GM21717 (cell line): Measurements from ENCODE around the gene PKNOX2.

ENCODE experiments used
- ATAC-seq: cut with Tn5 transposase; IDR thresholded peaks from one replicate; pipeline ENCODE4 v1.9.1; 2021; ENCODE audit warnings: mild to moderate bottlenecking, moderate library complexity; ENCODE audit not compliant: unreplicated experiment

PKNOX2 gene

DNA sequence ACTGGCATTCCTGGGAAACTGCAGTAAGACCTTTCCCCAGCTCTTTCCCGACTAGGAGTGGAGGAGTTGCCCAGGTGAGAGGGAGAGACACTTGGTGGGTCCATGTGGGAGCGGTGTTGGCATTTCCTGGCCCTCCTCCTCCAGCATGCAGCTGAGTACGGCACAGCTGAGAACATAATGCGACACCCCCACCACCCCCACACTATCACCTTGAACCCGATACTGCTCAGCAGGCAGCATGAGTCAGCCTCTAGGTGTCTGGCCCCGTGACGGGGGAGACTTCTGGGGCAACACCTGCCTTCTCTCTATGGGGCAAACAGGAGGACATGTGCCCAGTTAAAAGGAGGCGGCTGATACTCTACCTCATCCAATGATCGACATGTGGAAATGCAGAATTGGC, 64.4 kb downstream of the PKNOX2 start:
- ATAC-seq: no peak

DNA sequence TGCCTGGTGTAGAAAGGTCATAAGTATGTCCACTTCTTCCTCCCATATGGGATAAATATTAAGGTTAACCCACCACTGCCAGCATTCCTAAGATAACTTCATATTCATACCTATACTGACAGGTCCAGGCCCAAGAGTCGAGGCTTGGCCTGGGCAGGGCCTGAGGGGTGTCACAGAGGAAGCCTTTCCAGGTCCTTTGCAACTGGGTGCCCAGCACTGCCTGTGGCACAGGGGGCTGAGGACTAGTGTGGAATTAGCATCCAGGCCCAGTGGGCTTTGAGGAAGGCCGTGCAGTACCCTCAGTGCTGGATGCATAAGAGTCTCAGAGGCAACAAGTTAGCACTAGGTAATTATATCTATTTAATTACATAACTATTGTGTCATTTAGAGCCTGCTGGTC, 65.4 kb downstream of the PKNOX2 start:
- ATAC-seq: no peak

DNA sequence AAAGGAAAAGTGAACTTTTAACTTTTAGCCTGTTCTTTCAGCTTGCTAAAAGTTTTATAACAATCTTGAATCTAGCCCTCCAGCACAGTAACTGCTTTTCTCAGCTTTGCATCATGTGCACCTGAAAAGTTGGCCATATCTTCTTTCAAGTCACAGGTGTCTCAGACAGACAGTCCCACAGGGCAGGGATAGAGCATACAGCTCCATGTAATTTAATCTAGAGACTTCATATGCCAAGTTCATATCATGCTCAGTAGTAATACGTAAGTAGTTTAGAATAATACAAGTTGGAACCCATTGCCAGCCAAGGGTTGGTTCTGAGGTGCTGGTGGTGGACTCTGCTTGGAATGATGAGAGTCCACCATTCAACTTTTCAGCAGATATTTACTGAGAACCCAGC, 68.6 kb downstream of the PKNOX2 start:
- no peak for ATAC-seq

DNA sequence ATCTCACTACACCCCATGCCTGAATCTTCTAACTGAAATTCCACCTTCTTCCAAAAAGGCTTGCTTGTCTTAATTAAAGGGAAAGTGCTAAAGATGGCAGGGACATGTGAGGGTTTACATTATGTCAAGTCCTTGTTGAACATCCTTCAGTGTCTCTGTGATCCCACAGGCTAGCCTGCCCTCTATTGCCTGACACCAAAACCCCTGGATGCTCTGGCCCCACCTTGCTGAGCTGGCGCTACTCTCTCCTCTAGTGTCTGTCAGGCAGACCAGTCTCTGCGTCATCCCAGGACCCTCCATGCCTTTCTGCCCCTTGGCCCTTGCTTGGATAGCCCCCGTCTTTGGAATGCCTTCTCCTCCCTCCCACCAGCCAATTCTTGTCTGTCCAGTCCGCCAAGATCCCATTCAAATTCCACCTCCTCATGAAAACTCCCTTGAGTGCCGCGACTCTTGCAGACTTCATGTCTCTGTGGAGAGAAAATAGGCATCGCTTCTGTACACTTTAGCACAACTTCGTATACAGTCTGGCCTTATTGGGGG, 69.3 kb downstream of the PKNOX2 start:
- ATAC-seq: no peak

DNA sequence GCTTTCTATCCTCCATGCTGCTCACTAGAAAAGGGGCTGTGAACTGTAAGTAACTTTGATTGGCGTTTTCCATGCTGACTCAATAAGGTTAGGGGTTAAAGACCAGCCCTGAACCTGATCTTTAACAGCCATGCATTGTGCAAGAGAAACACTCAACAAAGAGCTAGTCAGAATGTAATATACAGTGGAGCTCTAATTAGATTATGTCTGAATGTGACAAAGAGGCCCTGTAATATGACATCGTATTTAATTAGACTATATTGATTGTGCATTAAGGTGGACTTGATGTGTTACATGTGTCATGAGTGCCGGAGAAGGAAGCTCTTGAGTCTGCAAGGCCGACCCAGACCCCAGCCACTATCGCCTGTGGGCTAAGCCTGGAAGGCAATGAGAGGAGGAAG, 70.5 kb downstream of the PKNOX2 start:
- ATAC-seq: no peak

DNA sequence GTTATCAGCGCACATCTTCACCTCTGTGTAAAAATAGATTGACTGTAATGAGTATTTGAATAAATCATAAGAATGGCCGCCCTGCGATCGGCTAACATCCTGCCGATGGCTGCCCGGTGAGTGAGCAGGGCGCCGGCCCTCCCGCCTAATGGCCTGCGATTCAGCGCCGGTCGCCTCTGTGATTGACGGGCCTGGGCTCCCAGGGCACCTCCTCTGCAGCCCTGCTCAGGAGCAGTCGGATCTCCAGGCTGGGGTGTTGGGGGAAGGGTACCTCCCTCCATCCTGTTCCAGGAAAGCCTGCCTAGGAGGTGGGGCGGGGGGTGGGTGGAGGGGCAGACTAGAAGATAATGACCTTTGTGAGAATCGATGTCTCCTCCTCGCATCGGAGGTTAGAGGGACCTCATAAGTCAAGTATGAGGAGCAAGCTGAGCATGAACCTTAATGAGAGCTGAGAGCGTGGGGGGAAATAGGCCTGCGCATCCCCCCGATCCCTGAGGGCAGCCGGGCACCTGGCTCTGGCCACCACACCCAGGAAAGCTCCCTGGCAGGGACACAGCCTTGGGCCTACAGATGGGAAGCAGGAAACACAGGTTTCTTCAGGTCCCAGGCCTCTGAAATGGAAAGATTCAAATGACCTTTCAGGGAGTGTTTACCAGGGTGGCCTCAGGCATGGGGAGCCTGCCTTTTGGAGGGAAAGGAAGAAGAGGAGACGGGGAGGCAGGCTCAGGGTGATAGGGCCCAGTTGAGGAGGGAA, 71.7 kb downstream of the PKNOX2 start:
- no peak for ATAC-seq

DNA sequence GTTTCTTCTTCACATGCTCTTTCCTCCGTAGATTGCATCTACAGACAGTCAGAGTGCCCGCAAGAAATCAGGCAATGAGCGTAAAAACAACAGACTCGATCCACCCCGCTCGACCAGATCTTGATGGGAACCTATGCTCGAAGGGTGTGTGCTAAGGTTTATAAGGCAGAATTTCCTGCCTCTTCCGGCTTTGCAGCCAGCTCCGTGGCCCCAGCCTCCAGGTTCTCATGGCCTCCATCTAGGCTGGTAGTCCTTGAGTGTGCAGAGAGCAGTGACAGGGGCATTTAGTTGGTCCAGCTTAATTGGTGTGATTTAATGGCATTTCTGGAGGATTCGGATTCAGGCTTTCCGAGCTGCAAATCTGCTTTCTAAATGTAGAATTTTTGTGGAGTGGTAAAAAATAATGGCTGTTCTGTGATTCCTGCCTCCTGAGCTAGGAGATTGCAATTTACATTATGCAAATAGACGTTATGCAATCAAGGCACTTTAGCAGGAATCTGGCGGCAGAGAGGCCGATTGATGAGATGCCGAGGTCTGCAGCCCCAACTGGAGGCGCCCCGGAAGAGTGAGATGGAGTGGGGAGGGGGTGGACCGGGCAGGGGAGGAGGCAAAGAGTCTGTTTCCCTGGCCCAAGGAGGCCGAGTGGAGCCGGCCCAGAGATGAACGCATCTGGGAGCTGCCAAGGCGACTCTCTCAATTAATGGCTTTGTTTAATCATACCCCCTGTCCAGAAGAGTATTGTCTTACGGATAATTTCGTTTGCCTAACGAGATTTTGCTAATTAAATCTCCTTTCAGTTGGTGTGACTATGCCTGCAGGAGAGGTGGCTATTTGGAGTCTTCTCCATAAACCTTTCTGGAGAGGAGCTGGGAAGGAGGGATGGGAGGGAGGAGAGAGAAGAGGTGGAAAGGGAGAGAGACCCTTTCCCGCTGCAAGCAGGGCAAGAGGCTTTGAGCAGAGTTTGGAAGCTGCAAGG, 75.3 kb downstream of the PKNOX2 start:
- ATAC-seq: no peak

DNA sequence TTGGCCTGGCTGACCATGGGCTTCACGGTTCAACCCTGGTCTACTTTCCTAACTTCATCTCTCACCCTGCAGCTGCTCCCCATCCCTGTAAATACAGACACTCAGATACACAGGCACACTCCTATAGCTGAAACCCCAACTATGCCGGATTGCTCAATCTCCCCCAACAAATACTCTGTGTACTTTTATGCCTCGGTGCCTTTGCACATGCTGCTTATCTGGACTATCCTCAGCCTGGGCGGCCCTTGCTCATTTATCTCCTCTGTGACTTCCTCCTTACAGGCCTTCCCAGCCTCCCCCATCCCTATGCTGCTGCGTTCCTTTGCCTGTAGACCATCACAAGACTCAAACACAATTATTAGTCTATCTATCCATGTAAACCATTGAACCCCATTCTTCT, 76.6 kb downstream of the PKNOX2 start:
- ATAC-seq: no peak

DNA sequence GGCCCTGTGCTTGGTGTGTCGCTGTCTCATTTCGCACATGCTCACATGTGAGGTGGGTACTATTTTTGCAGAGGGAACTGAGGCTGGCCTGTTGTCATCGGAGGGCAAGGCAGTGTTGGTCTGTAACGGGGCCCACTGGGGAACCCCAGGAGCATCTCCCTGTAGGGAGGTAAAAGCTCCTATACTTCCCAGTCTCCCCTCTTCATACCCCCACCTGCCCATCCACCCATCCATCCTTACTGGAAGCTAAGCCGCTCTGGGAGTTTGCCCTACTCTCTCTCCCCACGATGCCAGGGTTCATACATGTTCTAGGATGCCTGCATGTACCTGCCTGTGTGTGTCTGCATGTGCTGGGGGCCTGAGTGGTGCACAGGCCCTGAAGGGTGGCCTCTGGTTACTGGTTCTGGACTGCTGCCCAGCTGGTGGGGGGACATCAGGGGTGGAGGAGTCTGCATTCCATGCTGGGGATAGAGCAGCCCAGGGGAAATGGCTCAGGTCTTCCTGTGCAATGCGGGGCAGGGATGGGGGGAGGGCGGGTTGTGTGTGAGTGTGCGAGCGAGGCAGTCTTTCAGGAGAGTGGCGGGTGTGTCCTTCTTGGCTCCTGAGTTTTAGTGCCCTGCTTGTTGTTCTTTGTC, 77.7 kb downstream of the PKNOX2 start:
- ATAC-seq: no peak

DNA sequence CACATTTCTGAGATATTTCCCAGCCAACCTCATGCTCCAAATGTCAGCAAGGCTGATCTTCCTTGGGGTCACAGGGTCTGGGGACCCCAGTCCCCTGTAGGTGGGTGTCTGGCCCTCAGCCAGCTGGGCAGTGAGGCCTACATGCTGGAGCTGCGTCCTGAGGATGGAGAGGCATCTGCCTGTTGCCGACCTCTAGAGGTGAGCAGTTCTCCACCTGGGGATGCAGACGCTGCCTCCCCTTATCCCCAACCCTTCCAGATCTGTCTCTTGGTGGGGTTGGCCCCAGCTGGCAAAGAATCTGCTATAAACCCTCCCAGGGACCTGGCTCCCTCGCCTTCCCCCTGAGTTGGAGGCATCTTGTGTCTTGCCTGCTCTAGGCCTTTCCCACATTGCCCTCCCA, 79.6 kb downstream of the PKNOX2 start:
- ATAC-seq: no peak

DNA sequence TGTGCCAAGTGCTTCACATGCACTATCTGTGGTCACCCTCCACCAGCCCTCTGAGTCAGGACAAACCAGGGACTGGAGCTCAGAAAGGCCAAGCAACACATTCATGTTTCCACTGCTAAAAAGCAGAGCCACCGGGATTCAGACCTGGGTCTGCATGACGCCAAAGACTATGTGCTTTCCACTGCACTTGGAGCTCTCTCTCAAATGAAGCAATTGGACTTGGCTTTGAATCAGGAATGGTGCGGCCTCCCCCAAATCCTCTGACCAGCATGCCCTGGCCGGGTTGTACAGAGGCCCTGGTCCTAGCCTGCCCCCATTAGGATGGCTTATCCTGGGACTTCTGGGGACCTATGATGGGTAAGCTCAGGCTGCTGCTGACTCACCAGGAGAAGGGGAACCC, 80.7 kb downstream of the PKNOX2 start:
- ATAC-seq: no peak

DNA sequence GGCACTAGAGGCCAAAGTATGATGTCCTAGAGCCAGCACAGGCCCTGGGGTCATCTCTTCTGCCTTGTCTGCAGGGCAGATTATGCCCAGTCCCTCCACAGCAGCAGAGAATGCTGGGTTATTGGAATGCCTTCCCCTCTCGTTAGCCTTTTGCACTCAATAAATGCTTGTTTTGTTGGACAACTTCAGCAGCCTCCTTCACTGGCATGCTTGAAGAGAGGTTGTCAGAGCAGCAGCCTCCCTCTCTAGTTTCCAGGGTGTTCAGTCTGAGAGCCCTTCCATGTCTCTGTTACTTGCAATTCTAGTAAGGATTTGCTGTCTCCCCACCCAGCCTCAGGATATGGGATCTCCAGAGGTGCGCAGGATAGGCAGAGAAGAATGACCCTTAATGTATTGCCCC, 82.9 kb downstream of the PKNOX2 start:
- ATAC-seq: no peak

DNA sequence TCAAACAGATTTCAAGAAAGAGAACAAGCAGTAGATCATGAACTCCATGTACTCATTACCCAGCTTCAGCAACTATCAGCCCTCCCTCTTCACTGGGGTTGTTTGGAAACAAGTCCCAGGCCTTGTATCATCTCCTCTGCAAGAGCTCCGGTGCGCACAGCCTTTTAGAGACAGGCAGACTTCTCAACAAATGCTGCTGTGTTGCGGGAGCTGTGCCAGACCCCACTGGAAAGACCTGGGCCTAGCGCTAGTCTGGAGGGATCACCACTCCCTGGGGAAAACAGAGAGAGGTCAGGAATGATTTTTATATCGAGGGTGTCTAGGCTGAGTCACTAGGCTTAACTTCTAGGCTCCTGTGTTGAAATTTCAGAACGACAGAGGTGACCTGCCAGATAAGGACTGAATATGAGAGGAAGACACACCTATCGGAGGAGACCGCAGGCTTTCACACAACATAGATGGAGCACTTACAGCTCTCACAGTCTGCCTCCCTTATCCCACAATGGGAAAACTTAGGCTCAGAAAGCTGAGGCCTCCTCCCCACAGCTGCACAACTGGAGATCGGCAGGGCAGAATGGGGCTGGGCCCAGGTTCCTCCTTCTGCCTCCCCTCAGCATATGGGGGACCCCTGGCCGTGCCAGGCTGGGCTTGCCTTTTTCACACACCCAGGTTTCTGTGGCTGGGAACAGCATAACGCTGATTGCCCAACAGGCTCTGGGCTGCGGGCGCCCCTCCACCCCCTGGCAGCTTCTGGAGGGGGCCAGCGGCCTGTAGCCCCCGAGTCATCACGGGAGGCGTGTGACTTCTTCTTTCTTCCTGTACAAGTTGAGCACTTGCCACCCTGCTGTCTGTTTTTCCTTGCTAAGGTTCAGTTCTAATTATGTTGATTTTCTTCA, 86.0 kb downstream of the PKNOX2 start:
- ATAC-seq: no peak

DNA sequence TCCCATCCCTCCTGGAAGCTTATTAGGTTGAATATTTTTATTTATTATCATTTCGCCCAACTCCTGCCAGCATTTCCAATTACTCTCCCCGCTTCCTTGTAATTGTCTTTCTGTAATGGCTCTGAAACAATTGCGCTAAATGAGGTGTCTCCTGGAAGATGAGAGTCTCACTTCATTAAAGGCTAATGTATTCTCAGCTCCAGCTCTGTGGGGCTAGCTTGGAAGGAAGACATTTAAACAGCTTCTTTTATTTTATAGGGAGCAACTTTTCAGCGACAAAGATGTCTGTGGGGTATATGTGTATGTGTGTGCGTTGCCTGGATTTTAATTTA, 86.6 kb downstream of the PKNOX2 start:
- ATAC-seq: no peak

DNA sequence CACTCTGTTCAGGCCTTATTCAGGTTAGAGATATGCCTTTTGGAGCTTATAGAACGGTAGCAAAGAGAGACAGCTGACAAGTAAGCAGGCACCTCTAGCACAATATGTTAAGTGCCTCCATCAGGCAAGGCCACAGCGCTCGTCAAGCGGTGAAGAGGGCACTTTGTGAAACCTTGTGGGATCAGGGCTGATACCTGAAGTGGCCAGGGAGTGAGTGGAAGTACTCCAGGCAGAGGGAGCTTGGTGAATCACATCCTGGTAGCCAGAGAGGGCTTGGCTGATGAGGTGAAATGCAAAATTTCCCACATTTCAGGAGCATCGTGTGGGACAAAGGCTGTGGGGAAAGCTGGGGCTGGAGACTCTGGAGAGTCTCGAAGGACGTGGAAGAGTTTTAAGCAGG, 87.4 kb downstream of the PKNOX2 start:
- no peak for ATAC-seq

DNA sequence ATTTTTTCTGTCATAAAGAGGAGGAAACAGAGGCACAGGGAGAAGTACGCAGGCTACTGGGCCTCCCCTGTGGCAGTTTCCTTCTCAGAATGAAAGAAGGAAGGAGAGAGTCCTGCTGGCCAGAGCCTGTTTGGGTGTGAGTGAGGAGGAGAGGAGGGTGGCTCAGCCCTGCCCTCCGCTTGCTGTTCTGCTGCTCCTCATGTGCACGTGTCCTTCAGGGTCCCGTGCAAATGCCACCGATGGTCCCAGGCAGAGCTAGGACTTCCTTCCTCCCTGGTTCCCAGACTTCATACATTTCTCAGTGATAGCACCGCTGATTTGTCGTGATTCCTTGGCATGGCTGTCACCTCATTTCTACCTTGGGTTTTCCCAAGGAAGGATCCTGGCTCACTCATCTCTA, 88.7 kb downstream of the PKNOX2 start:
- ATAC-seq: no peak

DNA sequence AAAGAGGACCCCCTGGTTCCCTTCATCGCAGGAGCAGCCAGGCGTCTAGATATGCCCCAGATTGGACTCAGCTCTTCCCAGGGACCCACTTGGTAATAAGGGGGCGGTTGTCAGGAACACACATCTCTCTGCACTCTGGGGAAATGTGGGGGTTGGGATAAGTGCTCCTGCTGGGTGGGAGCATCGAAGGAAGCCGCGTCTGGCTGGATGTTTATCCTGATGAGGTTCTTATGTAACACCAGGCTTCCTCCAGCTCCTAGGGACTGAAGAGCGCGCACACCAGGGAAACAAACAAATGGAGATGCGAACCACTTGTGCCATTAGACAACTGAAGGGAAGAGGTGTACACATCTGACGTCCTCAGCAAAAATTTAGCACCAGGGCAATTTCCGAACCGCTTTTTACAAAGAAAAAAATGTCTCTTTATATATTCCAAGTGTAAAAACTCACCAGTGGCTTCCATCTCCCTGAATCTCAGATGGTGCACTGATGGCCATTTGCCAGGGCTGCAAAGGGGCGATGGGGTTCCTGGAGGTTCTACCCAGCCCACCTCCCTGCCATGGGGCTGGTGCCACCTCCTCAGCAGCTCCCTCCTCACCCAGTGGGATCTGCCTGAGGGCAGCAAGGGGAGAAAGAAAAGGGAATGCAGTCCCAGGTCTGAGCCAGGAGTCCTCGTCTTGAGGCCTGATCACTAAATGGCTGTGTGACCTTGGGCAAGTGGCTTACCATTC, 89.4 kb downstream of the PKNOX2 start:
- no peak for ATAC-seq

DNA sequence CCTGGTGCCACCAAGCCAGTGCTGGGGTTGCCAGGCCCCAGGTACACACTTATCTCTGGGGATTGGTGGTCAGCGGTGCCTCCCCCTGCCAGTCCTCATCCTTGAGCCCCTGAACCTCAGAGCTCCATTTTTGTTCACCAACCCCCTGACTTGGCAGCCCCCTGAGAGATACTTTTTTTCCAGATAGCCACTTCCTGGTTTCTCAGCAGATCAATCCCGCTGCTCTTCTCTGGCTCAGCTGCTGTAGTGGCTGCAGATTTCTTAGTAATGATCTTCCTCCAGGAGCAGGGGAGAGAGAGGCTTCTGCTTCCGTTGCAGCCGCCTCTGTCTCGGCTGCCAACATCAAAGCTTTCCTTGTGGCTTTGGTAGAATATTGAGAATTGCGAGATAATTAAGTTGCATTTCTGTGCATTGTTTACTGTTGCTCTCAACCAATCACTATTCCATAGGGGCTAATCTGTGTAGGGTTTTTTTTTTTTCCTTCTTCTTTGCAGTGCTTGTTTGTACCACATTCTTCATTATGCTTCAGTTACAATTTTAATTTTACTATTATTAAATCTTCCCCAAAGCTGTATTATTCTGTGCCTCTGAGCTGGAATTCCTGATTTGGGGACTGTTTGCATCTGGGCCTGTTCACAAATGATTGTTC, 92.1 kb downstream of the PKNOX2 start:
- ATAC-seq: no peak

DNA sequence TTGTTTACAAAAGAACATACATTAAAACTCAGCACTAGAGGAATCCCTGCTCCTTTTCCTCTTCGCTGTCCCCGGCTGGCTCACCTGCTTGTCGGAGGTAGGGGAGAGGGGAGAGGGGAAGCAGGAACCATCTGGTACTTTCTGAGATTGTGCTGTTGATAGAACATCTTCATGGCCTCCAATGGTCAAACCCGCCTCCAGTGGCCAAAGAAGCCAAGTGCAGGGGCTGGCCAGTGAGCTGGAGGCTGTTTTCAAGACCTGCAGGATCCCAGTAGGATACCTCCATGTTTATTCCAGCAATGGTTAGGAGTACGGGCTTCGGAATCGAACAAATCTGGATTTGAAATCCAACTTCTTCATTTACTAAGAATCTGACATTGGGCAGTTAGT, 92.6 kb downstream of the PKNOX2 start:
- ATAC-seq: no peak
